ENCODE data around the gene ANKRD33B. TPM values are rescaled to one million over a fixed set of nuclear protein-coding genes. Genes with fewer than 3 reads are reported as not detected.

The ANKRD33B gene
- total RNA-seq, 1 donor from 2014 or later = 2.2 TPM

DNA sequence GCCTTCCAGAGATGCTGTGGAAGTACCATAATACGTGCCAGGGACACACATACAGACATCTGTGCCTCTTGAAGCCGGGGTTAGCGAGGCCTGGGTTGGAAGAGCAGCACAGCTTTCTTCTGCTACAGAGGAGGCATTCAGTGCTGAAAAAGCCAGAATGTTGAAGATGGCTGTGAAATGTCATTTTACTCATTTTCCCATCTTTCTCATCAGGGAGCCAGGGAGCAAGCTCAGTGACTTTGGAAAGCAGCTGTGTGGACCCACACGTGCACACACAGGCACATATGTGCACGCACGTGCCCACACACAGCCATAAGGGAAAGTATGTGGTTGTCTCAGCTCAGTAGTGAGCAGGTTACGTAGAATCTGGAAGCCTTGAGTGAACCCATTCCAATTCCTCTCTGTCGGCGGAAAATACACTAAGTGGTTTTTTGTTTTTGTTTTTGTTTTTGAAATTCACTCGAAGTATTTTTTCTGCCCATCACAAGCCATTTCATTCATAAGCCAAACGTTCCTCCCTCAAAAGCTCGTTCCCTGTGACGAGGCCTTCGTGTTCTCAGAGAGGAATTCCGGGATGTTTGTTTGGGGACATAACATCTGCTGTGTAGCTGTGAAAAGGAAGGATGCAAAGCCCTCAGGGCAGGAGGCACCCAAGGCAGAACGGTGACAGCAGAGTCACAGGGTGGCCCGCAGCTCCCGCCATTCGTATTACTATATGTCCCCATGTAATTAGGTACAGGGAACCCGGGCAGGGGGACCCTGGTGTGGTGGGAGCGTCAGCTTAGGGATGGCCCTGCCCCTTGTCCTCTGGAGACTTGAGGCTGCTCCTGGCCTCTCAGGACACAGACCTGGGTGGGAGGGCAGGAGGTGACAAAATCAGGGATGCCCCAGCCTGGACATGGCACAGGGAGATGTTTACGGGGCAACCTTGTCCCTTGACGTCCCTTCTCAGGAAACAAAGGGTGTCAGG lies 29.0 kb upstream of the ANKRD33B start:
- H3K79me2 ChIP-seq (ENCODE audit: low read depth) = no peaks in the 10 kb centered on the region
- H3K9me3 Mint-ChIP-seq = peaks cover 2% of the 10 kb centered on the region
- H4K20me1 ChIP-seq (ENCODE audit: low read depth) = no peaks in the 10 kb centered on the region
- no peak overlapping the region for H3K4me2 ChIP-seq
- peak overlapping the region; percentile 34 for H3K27ac Mint-ChIP-seq
- no peak for DNase-seq (ENCODE audit: low spot score)
- H3K9me3 ChIP-seq (ENCODE audit: low read depth) = no peaks in the 10 kb centered on the region
- H3K4me3 Mint-ChIP-seq = no peak overlapping the region
- no peak overlapping the region for H3K9ac ChIP-seq
- H3K36me3 ChIP-seq = no peaks in the 10 kb centered on the region
- peaks cover 5% of the 10 kb centered on the region for H3K27me3 Mint-ChIP-seq (ENCODE audit: insufficient read depth, low read depth)
- TF ChIP-seq, protein P1, sequence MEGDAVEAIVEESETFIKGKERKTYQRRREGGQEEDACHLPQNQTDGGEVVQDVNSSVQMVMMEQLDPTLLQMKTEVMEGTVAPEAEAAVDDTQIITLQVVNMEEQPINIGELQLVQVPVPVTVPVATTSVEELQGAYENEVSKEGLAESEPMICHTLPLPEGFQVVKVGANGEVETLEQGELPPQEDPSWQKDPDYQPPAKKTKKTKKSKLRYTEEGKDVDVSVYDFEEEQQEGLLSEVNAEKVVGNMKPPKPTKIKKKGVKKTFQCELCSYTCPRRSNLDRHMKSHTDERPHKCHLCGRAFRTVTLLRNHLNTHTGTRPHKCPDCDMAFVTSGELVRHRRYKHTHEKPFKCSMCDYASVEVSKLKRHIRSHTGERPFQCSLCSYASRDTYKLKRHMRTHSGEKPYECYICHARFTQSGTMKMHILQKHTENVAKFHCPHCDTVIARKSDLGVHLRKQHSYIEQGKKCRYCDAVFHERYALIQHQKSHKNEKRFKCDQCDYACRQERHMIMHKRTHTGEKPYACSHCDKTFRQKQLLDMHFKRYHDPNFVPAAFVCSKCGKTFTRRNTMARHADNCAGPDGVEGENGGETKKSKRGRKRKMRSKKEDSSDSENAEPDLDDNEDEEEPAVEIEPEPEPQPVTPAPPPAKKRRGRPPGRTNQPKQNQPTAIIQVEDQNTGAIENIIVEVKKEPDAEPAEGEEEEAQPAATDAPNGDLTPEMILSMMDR (IDR thresholded peaks at IDR 0.05) = no peak
- no peak for TF ChIP-seq EZH2phosphoT487 (IDR thresholded peaks at IDR 0.05)
- no peak for TF ChIP-seq EZH2 (IDR thresholded peaks at IDR 0.05)
- H3K36me3 Mint-ChIP-seq = no peaks in the 10 kb centered on the region
- H3K4me3 ChIP-seq = no peak overlapping the region
- H3F3A ChIP-seq (ENCODE audit: low read depth) = peaks cover 4% of the 10 kb centered on the region
- H3K27ac ChIP-seq = no peak overlapping the region
- H2AFZ ChIP-seq (replicated peaks) = no peak overlapping the region
- H3K27me3 ChIP-seq = no peaks in the 10 kb centered on the region
- peaks cover 10% of the 10 kb centered on the region for H3K4me1 Mint-ChIP-seq
- peaks cover 13% of the 10 kb centered on the region for H3K4me1 ChIP-seq

DNA sequence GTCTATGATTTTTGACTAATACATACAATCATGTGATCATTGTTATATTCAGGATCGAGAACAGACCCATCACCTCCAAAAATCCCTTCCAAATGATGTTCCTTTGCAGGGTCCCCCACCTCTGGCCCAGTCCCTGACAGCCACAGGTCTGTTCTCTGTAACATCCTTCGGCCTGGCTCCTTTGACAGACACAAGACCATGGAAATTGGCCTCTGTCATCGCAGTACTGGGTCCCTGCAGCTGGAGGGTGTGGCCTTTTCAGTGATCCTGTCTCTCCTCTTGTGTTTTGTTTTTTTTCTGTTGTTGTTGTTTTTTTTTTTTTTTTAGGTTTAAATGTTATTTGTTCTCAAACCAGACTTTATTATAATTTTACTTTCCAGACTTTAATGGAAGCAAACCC lies 27.4 kb upstream of the ANKRD33B start:
- no peak overlapping the region for H2AFZ ChIP-seq (replicated peaks)
- H3K4me1 Mint-ChIP-seq = peaks cover 10% of the 10 kb centered on the region

DNA sequence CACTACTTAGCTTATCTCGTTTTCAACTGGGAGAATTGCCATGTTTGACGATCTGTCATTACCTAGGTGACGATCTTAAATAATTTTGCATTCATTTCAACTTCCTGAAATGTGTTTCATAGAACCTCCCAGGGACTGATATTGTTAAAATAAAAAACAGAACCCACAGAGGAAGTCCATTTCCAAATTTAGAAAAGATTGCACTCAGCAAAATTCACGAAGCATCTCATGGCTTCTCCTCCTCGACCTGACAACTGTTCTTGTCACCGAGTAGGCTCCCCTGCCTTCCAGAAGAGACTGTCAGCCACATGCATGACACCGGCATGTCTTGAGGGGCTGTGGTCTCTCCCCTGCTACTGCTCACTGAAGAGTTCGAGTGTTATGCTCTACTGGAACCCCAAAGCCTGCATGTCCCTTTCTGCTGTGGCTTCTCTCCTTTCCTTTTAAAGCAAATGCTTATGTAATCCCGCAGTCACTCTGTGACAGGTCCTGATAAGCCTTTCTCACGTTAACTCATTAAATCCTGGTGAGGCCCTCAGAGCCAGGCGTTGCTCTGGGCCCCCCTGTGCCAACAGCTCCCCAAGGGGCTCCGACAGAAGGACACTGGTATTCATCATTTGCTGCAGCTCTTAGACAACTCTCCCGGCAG lies 26.8 kb upstream of the ANKRD33B start:
- H3K4me1 ChIP-seq = peaks cover 16% of the 10 kb centered on the region
- Mint-ChIP-seq H3K9me3 (no peaks in the 10 kb centered on the region), H3K27me3 (ENCODE audit: insufficient read depth, low read depth) (peaks cover 4% of the 10 kb centered on the region), H3K4me1 (peaks cover 10% of the 10 kb centered on the region), H3K36me3 (no peaks in the 10 kb centered on the region), H3K4me3 (no peak overlapping the region), H3K27ac (peak overlapping the region; percentile 17)
- no peaks in the 10 kb centered on the region for H4K20me1 ChIP-seq (ENCODE audit: low read depth)
- H3F3A ChIP-seq (ENCODE audit: low read depth) = peaks cover 4% of the 10 kb centered on the region
- no peak overlapping the region for H3K9ac ChIP-seq
- no peaks in the 10 kb centered on the region for H3K79me2 ChIP-seq (ENCODE audit: low read depth)
- H3K27ac ChIP-seq = no peak overlapping the region
- no peaks in the 10 kb centered on the region for H3K36me3 ChIP-seq
- H3K9me3 ChIP-seq (ENCODE audit: low read depth) = no peaks in the 10 kb centered on the region
- no peak overlapping the region for H3K4me3 ChIP-seq
- DNase-seq (ENCODE audit: low spot score) = no peak
- H3K27me3 ChIP-seq = no peaks in the 10 kb centered on the region
- no peak overlapping the region for H3K4me2 ChIP-seq
- peak overlapping the region; percentile 47 for H2AFZ ChIP-seq (replicated peaks)
- no peak for TF ChIP-seq EZH2phosphoT487 (IDR thresholded peaks at IDR 0.05)

More for the DNA sequence above, 27.4 kb upstream of the ANKRD33B start:
- Histone ChIP-seq H3K27me3 (no peaks in the 10 kb centered on the region), H3K79me2 (ENCODE audit: low read depth) (no peaks in the 10 kb centered on the region), H3K4me3 (no peak overlapping the region), H3K9ac (no peak overlapping the region), H3K27ac (no peak overlapping the region), H3F3A (ENCODE audit: low read depth) (peaks cover 4% of the 10 kb centered on the region), H3K9me3 (ENCODE audit: low read depth) (no peaks in the 10 kb centered on the region), H3K36me3 (no peaks in the 10 kb centered on the region), H3K4me1 (peaks cover 13% of the 10 kb centered on the region), H3K4me2 (no peak overlapping the region), H4K20me1 (ENCODE audit: low read depth) (no peaks in the 10 kb centered on the region)
- DNase-seq (ENCODE audit: low spot score) = no peak
- no peaks in the 10 kb centered on the region for H3K9me3 Mint-ChIP-seq
- no peak overlapping the region for H3K27ac Mint-ChIP-seq
- H3K27me3 Mint-ChIP-seq (ENCODE audit: insufficient read depth, low read depth) = peaks cover 4% of the 10 kb centered on the region
- H3K4me3 Mint-ChIP-seq = no peak overlapping the region
- no peaks in the 10 kb centered on the region for H3K36me3 Mint-ChIP-seq
- TF ChIP-seq EZH2 (IDR thresholded peaks at IDR 0.05) = no peak
- TF ChIP-seq EZH2phosphoT487 (IDR thresholded peaks at IDR 0.05) = no peak
- TF ChIP-seq, protein P1 (IDR thresholded peaks at IDR 0.05) = no peak

Measured in neural progenitor cell (in vitro differentiated cells).